ENCODE data around the gene PRRT4. TPM values are rescaled to one million over a fixed set of nuclear protein-coding genes. Genes with fewer than 3 reads are reported as not detected.

Gene PRRT4
- total RNA-seq, 1 donor: not detected

DNA sequence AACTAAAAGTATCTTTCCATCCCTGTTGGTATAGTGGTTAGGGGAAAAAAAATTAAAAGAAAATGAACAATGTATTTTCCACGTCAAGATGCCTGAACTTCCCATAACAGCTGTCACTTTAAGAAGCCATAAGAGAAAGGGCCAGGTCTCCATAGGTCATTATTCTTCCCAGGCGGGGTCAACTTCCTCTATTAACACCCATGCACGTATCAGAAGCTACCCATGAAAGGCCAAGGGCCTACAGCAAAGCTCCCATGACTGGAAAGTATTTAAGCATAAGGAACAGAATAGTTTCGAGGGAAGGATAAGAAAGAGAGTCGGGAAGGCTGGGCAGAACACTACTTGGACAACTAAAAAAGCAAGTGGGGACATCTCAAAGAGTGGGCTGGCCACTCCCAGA, 57.8 kb downstream of the PRRT4 start:
- DNase-seq (ENCODE audit: low read depth): no peak
- H3K4me3 ChIP-seq (ENCODE audit: low read depth, low read length): no peak overlapping the region
- TF ChIP-seq, protein P1, sequence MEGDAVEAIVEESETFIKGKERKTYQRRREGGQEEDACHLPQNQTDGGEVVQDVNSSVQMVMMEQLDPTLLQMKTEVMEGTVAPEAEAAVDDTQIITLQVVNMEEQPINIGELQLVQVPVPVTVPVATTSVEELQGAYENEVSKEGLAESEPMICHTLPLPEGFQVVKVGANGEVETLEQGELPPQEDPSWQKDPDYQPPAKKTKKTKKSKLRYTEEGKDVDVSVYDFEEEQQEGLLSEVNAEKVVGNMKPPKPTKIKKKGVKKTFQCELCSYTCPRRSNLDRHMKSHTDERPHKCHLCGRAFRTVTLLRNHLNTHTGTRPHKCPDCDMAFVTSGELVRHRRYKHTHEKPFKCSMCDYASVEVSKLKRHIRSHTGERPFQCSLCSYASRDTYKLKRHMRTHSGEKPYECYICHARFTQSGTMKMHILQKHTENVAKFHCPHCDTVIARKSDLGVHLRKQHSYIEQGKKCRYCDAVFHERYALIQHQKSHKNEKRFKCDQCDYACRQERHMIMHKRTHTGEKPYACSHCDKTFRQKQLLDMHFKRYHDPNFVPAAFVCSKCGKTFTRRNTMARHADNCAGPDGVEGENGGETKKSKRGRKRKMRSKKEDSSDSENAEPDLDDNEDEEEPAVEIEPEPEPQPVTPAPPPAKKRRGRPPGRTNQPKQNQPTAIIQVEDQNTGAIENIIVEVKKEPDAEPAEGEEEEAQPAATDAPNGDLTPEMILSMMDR (IDR thresholded peaks at IDR 0.05; ENCODE audit: insufficient read depth, low read depth, low read length): no peak

DNA sequence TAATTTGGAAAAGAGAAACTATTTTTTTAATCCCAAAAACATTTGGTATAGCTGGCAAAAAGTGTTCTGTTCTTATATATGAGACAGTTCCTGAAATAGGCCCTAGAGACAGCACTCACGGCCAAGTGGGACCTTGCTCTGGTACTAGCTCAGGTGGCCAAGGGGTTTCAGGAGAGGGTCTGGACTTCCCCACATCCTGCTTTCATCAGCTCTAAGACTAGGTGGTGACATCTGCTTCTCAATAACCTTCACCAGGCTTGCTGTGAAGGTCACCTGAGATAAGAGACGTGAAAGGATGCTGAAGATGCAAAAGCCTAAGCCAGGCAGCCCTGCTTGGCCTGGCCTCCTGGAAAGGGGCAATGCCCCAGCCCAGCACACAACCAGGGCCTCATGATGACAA, 58.4 kb downstream of the PRRT4 start:
- no peak overlapping the region for H3K4me3 ChIP-seq (ENCODE audit: low read depth, low read length)
- TF ChIP-seq, protein P1 (IDR thresholded peaks at IDR 0.05; ENCODE audit: insufficient read depth, low read depth, low read length): no peak

DNA sequence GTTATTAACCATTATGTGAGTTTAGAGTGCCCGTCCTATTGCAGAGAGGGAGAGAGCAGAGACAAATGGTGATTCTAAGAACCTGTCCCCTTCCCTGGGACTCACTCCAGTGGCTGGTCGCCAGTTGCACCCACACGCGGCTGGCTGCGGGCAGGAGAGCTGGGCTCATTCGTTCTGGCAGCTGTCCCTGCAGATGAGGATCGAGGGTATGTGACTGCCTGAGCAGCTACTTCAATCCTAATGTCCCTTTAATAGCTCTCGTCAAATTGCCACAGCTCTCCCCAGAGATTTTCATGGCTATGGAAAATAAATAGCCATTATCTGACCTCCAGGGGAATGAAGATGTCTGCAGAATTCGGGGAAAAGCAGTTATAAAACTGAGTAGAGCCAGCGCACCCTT, 59.4 kb downstream of the PRRT4 start:
- TF ChIP-seq, protein P1 (IDR thresholded peaks at IDR 0.05; ENCODE audit: insufficient read depth, low read depth, low read length): no peak
- no peak overlapping the region for H3K4me3 ChIP-seq (ENCODE audit: low read depth, low read length)
- no peak for DNase-seq (ENCODE audit: low read depth)

More for the DNA sequence above, 58.4 kb downstream of the PRRT4 start:
- no peak for DNase-seq (ENCODE audit: low read depth)

Small RNA genes lying within 50 kb of the gene (small RNA-seq; reads per million reads assigned to genes)
- not detected for gene RNU7-27P

Other genes with a start within 250 kb of the PRRT4 start
- gene LEP, start 120.4 kb downstream of the PRRT4 start, total RNA-seq: not detected in 2 replicates
- 7.3 and 11.9 TPM in 2 replicates for gene RBM28, start 17.8 kb downstream of the PRRT4 start, total RNA-seq
- gene IMPDH1, start 48.3 kb upstream of the PRRT4 start, total RNA-seq: 54.0 and 60.9 TPM in 2 replicates
- 14.7 and 16.4 TPM in 2 replicates for gene HILPDA, start 94.2 kb upstream of the PRRT4 start, total RNA-seq
- 36.7 and 37.0 TPM in 2 replicates for gene METTL2B, start 115.1 kb upstream of the PRRT4 start, total RNA-seq

All from fibroblast of villous mesenchyme (primary cell).